GM18498 (cell line): ENCODE measurements around the gene ORM2.
"Not testable (repeated sequence)": the region's sequence is repeated elsewhere in the genome, so short reads cannot be mapped to it uniquely, and the experiment has no call there.

Experiments
- ATAC-seq: cut with Tn5 transposase; IDR thresholded peaks from one replicate; pipeline ENCODE4 v1.9.1; 2021; ENCODE audit warnings: mild to moderate bottlenecking, moderate library complexity; ENCODE audit not compliant: unreplicated experiment

ORM2 gene

GRCh38 chr9:114330636-114331035 lies 967 bp downstream of the ORM2 start:
- no peak for ATAC-seq

DNA sequence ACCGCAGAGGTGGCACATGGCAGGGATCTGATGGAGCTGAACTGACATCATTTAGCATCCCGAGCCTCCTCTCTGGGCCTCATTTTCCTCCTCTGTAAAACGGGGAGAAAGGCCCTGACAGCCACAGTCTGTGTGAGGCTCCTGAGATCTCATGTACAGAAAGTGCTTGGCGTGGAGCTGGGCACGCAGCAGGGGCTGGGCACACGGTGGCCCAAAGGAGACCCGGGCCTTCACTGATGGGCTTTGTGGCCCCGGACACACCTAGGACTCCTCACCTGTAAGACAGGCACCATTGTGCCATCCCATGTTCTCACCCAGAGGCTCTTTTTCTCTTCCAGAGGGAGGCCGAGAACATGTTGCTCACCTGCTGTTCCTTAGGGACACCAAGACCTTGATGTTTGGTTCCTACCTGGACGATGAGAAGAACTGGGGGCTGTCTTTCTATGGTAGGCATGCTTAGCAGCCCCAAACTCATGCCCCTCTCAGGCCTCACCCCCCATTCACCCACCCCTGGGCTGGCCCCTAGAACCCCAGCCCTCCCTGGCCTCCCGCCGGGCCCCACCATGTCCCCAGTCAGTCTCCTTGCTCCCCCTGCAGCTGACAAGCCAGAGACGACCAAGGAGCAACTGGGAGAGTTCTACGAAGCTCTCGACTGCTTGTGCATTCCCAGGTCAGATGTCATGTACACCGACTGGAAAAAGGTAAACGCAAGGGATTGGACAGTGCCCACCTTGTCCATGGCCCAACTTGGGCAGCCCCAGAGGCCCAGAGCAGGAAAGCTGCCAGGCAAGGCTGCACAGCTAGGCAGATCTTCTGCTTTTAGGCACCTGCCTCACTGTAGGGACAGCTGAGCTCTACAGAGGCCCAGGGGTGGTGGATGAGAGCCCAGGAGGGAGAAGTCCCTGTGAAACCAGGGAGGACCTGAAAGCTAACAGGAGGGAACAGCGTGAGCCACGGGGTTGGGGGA lies 1.8 kb downstream of the ORM2 start:
- ATAC-seq = not testable (repeated sequence)

DNA sequence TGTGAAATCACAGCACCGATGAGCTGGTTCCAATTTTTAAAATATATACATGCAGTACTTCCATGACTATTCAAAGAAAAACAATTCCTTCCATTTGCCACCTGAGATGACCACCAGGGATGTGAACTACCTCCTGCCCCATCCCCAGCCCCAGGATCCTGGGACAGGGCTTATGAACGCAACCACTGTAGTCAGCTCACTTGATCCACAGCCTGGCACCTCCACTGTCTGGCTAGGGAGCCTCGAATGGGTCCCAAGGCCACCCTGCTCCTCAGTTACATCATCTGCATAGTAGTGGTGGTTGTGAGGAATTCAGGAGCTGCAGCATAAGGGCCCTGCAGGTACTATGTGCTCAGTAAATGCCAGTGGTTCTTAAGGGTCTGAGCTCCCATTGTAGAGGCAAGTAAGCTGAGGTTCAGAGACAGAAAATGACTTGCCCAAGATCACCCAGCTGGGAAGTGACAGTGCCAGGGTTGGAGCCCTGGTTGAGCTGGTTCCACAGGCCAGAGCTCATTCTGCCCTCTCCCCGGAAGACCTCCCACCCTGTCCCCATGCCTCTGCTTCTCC lies 2.9 kb downstream of the ORM2 start:
- ATAC-seq = not testable (repeated sequence)

GRCh38 chr9:114333718-114334117 lies 4.0 kb downstream of the ORM2 start:
- not testable (repeated sequence) for ATAC-seq

GRCh38 chr9:114334490-114334889 lies 4.8 kb downstream of the ORM2 start:
- no peak for ATAC-seq

GRCh38 chr9:114335745-114336144 lies 6.1 kb downstream of the ORM2 start:
- no peak for ATAC-seq

GRCh38 chr9:114336157-114336556 lies 6.5 kb downstream of the ORM2 start:
- ATAC-seq = no peak

GRCh38 chr9:114336699-114337395 lies 7.2 kb downstream of the ORM2 start:
- no peak for ATAC-seq

- no peak for ATAC-seq
Observed at GRCh38 chr9:114338187-114338586, 8.5 kb downstream of the ORM2 start.

DNA sequence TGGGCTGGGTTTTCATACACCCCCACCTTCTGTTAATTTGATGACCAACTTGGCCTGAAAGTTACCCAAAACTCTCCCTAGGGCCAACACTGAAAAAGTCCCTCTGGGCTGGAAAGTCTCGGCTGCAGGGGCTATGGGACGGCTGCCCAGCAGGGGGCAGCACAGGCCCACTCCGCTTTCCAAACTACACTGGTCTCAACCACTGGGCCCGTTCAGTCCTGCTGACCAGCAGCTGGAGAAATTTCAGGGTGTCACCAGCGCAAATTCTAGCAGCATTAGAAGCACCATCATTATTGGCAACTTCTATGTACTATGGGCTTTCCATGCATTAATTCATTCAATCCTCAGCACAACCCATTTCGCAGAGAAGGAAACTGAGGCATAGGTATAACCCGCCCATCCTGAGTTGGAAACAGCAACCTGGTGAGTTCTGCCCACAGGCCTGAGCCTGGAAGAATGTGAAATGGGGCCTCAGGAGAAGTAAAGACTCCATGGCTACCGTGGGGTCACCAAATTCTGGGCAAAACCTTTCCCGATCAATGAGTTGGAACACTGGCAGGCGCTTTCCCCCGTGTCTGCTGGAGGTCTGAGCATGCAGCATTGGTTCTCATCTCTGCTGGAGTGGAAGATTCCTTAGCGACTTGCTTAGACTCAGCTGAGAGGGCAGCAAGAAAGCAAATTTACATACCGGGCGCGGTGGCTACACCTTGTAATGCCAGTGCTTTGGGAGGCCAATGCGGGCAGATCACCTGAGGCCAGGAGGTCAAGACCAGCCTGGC lies 9.7 kb downstream of the ORM2 start:
- ATAC-seq = peak; percentile 45

DNA sequence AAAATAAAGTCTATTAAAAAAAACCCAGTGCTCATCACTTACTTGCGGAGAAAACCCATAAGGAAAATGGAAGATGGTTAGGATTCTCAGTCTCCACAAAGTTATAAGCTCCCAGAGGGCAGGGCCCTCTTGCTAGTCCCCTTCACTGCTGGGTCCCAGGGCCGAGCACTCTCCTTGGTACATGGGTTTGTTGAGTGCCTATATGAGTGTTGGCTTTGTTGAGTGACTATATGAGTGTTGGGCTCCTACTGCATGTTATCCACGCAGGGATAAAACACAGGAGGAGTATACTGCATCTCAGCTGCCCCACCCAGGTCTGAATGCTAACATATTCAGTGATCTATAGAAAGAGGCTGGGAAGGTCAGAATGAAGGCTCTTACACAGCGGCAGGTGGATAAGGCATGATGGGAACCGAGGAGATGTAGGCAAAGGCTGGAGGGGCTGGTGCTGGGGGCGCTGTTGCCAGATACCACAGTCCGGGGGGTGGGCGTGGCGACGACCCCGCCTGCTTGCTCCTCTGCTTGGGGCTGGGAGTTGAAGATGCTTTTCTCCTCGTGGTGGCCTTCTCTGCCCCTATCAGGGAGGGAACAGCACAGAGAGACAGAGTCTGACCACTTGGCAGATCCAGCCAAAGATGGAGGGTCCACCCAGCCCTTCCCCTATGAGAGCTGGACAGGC lies 11.6 kb downstream of the ORM2 start:
- no peak for ATAC-seq

DNA sequence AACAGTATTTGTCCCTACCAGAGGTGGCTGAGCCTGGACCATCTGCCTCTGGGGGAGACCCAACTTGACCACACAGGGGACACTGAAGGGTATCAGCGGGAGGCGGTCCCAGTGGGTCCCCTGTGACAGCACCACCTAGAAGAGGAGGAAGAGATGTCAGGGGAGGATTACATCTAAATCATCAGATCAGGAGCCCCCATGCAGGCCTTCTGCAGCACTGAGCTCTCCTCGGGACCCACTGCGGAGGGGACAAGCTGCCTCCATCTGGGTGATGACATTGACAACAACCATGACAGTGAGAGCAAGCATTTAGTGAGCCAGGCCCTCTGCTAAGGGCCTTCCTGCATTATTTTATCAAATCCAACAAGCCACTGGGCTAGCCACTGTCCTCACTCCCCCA lies 12.3 kb downstream of the ORM2 start:
- no peak for ATAC-seq

DNA sequence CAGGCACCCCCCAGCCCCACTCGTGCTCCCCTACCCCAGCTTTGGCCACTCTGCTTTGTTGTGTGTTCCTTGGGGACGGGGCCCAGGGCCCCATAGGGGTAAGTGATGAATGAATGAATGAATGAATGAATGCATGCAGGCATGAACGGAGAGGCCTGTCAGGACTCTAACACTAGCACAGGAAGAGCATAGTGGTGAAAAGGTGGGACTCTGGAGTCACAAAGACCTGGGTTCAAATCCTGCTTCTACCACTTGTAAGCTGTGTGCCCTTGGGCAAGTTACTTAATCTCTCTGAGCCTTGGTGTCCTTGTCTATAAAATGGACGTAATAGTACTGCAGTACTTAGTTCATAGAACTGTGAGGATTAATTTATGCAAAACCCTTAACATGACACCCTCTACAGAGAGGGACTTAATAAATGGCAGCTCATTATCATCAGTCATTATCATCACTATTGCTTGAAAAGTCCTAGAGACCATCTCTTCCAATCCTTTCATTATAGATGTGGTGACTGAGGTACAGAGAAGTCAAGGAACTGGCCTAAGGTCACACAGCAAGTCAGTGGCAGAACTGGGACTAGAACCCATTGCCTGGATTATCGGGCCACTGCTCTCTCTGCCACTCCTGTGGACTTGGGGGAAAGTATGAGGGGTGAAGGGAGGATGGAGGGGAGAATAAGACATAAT lies 13.2 kb downstream of the ORM2 start:
- no peak for ATAC-seq

DNA sequence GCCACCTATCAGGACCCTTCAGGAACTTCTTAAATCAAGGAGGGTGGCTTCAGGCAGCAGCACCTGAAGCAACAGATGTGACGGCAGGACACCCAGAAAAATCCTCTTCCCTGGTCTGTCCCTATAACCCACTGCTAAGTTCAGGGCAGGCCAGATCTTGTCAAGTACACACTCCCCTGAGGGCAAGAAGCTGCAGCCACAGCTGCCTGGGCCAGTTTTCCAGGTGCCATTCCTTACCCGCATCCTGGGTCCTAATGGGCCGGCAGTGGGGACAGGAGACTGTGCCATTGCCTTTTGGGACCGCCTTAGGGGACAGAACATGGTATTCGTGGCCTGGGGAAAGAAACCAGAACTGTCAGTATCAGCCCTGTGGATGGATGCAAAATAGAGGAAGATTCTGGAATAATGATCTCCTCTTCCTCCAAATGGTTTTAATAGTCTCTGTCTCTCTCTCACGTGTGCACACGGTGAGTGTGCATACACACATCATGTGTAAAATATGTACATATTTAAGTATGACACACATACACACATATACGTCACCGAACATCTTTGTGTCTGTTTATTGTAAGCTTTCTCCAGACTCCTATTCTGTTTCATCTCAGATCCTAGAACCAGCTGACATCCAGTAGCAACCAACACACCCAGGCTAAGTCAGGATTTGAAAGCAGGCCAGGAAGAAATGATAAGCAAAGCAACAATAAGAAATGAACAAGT lies 14.0 kb downstream of the ORM2 start:
- no peak for ATAC-seq

GRCh38 chr9:114344188-114344566 lies 14.5 kb downstream of the ORM2 start:
- ATAC-seq = no peak

GRCh38 chr9:114344692-114345091 lies 15.0 kb downstream of the ORM2 start:
- no peak for ATAC-seq

GRCh38 chr9:114345493-114346065 lies 15.9 kb downstream of the ORM2 start:
- ATAC-seq = no peak

DNA sequence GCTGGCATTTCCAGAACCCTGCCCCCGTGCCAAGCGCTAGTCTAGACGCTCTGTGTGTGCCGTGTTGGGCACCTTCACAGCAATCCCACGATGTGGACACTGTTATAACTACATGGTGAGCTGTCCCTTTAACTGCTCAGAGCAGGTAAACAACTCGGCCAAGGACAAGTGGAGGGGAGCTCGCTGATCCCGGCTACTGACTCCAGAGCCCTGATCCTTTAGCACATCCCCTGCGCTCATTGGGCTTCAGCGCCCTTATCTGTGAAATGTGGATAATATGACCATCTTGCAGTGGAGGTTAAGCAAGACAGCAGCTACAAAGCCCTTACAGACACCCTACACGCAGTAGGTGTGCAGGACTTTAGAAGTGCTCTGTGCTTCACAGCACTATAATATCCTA lies 16.5 kb downstream of the ORM2 start:
- ATAC-seq = no peak

DNA sequence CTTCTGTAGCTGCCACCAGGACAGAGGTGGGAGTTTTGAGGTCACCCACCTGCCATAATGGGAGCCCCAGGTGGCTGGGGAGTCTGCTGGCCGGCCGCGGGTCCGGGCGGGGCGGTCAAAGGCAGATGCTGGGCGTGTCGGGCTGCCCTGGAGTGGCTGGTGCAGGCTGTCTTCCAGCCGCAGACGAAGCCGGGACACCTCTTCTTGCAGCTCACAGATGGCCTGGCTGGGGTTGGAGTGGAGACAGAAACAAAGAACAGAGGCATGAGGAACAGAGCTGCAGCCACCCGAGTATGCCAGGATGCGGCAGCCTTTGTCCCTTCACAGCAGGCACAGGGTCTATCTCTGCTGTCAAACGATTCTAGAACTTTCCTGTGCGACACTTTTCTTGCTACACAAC lies 18.0 kb downstream of the ORM2 start:
- no peak for ATAC-seq
